OCI-LY3 (cell line): ENCODE results near the gene GAS1.

Experiments
- EZH2phosphoT487 ChIP-seq: fragments of 200-600 bp; shearing (Covaris generic); IDR thresholded peaks from 2 replicates; pipeline ENCODE4 v1.6.1; 2018; ENCODE audit warnings: antibody characterized with exemption, mixed run types, low read depth
- TF ChIP-seq, protein P1 (sequence below): fragments of 200-600, 300-600 bp; sonication (generic); IDR thresholded peaks from 2 replicates; pipeline ENCODE4 v1.5.1; 2014; ENCODE audit warnings: antibody characterized with exemption, low read length, low read depth

DNA sequence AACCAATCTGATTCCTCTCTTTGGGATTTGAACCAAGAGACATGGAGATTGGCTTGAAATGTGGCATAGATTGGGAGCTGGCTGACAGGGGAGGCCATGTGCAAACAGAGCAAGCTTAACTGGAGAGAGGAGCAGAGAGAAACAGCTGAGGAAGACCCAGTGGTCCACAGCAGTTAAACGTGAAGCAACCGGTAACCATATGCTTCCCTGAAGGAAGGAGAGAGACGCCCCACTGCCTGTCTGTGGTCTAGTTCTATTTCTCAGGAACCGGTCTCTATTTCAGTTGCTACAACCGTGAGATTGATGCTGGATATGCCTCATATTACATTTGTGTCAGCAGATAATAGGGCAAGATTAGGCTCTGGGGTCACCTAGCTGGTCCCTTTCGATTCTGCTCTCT, 13.6 kb upstream of the GAS1 start:
- TF ChIP-seq, protein P1, sequence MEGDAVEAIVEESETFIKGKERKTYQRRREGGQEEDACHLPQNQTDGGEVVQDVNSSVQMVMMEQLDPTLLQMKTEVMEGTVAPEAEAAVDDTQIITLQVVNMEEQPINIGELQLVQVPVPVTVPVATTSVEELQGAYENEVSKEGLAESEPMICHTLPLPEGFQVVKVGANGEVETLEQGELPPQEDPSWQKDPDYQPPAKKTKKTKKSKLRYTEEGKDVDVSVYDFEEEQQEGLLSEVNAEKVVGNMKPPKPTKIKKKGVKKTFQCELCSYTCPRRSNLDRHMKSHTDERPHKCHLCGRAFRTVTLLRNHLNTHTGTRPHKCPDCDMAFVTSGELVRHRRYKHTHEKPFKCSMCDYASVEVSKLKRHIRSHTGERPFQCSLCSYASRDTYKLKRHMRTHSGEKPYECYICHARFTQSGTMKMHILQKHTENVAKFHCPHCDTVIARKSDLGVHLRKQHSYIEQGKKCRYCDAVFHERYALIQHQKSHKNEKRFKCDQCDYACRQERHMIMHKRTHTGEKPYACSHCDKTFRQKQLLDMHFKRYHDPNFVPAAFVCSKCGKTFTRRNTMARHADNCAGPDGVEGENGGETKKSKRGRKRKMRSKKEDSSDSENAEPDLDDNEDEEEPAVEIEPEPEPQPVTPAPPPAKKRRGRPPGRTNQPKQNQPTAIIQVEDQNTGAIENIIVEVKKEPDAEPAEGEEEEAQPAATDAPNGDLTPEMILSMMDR: no peak
- TF ChIP-seq EZH2phosphoT487: no peak
